Gastrocnemius medialis (tissue), 4 donors: Measurements from ENCODE around the gene UMOD. TPM values are rescaled to one million over a fixed set of nuclear protein-coding genes. Genes with fewer than 3 reads are reported as not detected.

ENCODE experiments used
- ATAC-seq, 2 donors: fragments of 150-250 bp; one replicate each; pipeline ENCODE4 v1.9.1; 2016
- DNase-seq, 2 donors: peaks; one replicate each; pipeline ENCODE4 v3.0.0-alpha.2; 2019
- H3K27ac ChIP-seq, 4 donors: fragments of 200-600 bp; sonication (generic); 1 replicate in 1 of 4; 2 replicates in 3 of 4; pipeline ENCODE4 v1.5.1; 2016 to 2018; ENCODE audit warnings: mild to moderate bottlenecking in 2 of 4, moderate library complexity in 1 of 4
- H3K27me3 ChIP-seq, 3 donors: fragments of 200-600 bp; sonication (generic) in 2 of 3; 1 replicate in 1 of 3; 2 replicates in 2 of 3; pipeline versions ENCODE4 v1.5.1 to v1.6.0; 2016 to 2019; ENCODE audit warnings: mild to moderate bottlenecking in 1 of 3, moderate library complexity in 1 of 3
- H3K36me3 ChIP-seq, 2 donors: fragments of 200-600 bp; sonication (generic) in 1 of 2; one replicate each; pipeline ENCODE4 v1.5.1; 2017 to 2018
- H3K4me1 ChIP-seq, 2 donors: fragments of 200-600 bp; sonication (generic) in 1 of 2; one replicate each; pipeline ENCODE4 v1.5.1; 2016 to 2017; ENCODE audit warnings: mild to moderate bottlenecking in 2 of 2
- H3K4me3 ChIP-seq, 4 donors: fragments of 200-600 bp; sonication (generic) in 3 of 4; 1 replicate in 1 of 4; 2 replicates in 3 of 4; pipeline ENCODE4 v1.5.1; 2016 to 2019; ENCODE audit warnings: mild to moderate bottlenecking in 2 of 4
- H3K9me3 ChIP-seq, 3 donors: fragments of 200-600 bp; sonication (generic) in 2 of 3; 1 replicate in 1 of 3; 2 replicates in 2 of 3; pipeline ENCODE4 v1.5.1; 2016 to 2019
- CTCF ChIP-seq, 5 experiments: fragments of 450-650 bp in 3 of 5; fragments of 200-600 bp in 2 of 5; sonication (generic) in 2 of 5; IDR thresholded peaks in 4 of 5; conservative IDR thresholded peaks in 1 of 5; 1 replicate in 4 of 5; 2 replicates in 1 of 5; pipeline ENCODE4 v1.5.1; 2016 to 2019; ENCODE audit warnings: antibody characterized with exemption in 5 of 5, mild to moderate bottlenecking in 3 of 5, moderate library complexity in 3 of 5
- POLR2A ChIP-seq, 2 donors: fragments of 450-650 bp; IDR thresholded peaks; one replicate each; pipeline ENCODE4 v1.6.1; 2017; ENCODE audit warnings: antibody characterized with exemption in 2 of 2, mild to moderate bottlenecking in 2 of 2, moderate library complexity in 2 of 2
- in situ Hi-C, 4 donors: fragments of 200-750 bp; cut with MboI; loops; one replicate each; pipeline versions ENCODE4 v1.15.0 to v1.8.0; 2017; ENCODE audit warnings: low sequenced_read_pairs in 4 of 4
- intact Hi-C: fragments of 100-400 bp; cut with DNase I; formaldehyde crosslinking; loops from one replicate; pipeline ENCODE4 v1.15.1; 2023; ENCODE audit warnings: low total_unique reads
- total RNA-seq, 4 donors: library from RNA; depleted of rRNA; stranded (reverse); fragments of >200 nt; gene quantifications; one replicate each; pipeline versions ENCODE4 v1.1.0 to v1.2.3, GENCODE V29; 2016

UMOD gene
- total RNA-seq, 4 donors from 2014 or later, result not detected

- Histone ChIP-seq H3K27me3 (no peaks in the 10 kb centered on the region), H3K4me3 (no peak overlapping the region), H3K36me3 (no peaks in the 10 kb centered on the region), H3K27ac (no peak overlapping the region), H3K9me3 (no peaks in the 10 kb centered on the region), H3K4me1 (no peaks in the 10 kb centered on the region)
- in situ Hi-C loops, result no loop called here
- no peak for TF ChIP-seq CTCF (IDR thresholded peaks at IDR 0.05 in 4 of 5, conservative IDR thresholded peaks at IDR 0.05 in 1 of 5)
- TF ChIP-seq POLR2A (IDR thresholded peaks at IDR 0.05), result no peak
- ATAC-seq, result no peak
- intact Hi-C loops, result no loop called here
- no peak for DNase-seq
Observed at GRCh38 chr16:20318437-20318836, 34.1 kb downstream of the UMOD start.

- H3K27me3 ChIP-seq, result no peaks in the 10 kb centered on the region
- in situ Hi-C loops, result no loop called here
- TF ChIP-seq CTCF (IDR thresholded peaks at IDR 0.05 in 4 of 5, conservative IDR thresholded peaks at IDR 0.05 in 1 of 5), result no peak
- TF ChIP-seq POLR2A (IDR thresholded peaks at IDR 0.05), result no peak
- ATAC-seq (no peak), DNase-seq (no peak)
- H3K9me3 ChIP-seq, result no peaks in the 10 kb centered on the region
- no peak overlapping the region for H3K4me3 ChIP-seq
- no peaks in the 10 kb centered on the region for H3K4me1 ChIP-seq
- H3K27ac ChIP-seq, result no peak overlapping the region
- no peaks in the 10 kb centered on the region for H3K36me3 ChIP-seq
- intact Hi-C loops, result no loop called here
Observed at GRCh38 chr16:20318006-20318405, 34.5 kb downstream of the UMOD start.

GRCh38 chr16:20317117-20317516 lies 35.4 kb downstream of the UMOD start:
- Histone ChIP-seq H3K4me1 (no peaks in the 10 kb centered on the region), H3K4me3 (no peak overlapping the region), H3K27me3 (no peaks in the 10 kb centered on the region), H3K36me3 (no peaks in the 10 kb centered on the region), H3K27ac (no peak overlapping the region), H3K9me3 (no peaks in the 10 kb centered on the region)
- in situ Hi-C loops, result no loop called here
- TF ChIP-seq CTCF (IDR thresholded peaks at IDR 0.05 in 4 of 5, conservative IDR thresholded peaks at IDR 0.05 in 1 of 5), result no peak
- no peak for TF ChIP-seq POLR2A (IDR thresholded peaks at IDR 0.05)
- ATAC-seq (no peak), DNase-seq (no peak)
- intact Hi-C loops, result no loop called here

GRCh38 chr16:20316715-20317114 lies 35.8 kb downstream of the UMOD start:
- TF ChIP-seq POLR2A (IDR thresholded peaks at IDR 0.05), result no peak
- TF ChIP-seq CTCF (IDR thresholded peaks at IDR 0.05 in 4 of 5, conservative IDR thresholded peaks at IDR 0.05 in 1 of 5), result no peak
- H3K36me3 ChIP-seq, result no peaks in the 10 kb centered on the region
- no peak for ATAC-seq
- no peak overlapping the region for H3K27ac ChIP-seq
- H3K27me3 ChIP-seq, result no peaks in the 10 kb centered on the region
- H3K9me3 ChIP-seq, result no peaks in the 10 kb centered on the region
- DNase-seq, result no peak
- intact Hi-C loops, result no loop called here
- H3K4me1 ChIP-seq, result no peaks in the 10 kb centered on the region
- H3K4me3 ChIP-seq, result no peak overlapping the region
- in situ Hi-C loops, result no loop called here

GRCh38 chr16:20315764-20316163 lies 36.8 kb downstream of the UMOD start:
- in situ Hi-C loops (no loop called here), intact Hi-C loops (no loop called here)
- TF ChIP-seq POLR2A (IDR thresholded peaks at IDR 0.05), result no peak
- Histone ChIP-seq H3K27me3 (no peaks in the 10 kb centered on the region), H3K27ac (no peak overlapping the region), H3K4me1 (no peaks in the 10 kb centered on the region), H3K36me3 (no peaks in the 10 kb centered on the region), H3K4me3 (no peak overlapping the region), H3K9me3 (no peaks in the 10 kb centered on the region)
- no peak for ATAC-seq
- DNase-seq, result no peak
